HUDEP-2 (cell line): Measurements from ENCODE around the gene AP4B1.

Experiments used
- DNase-seq, 76 experiments: peaks; one replicate each; lab custom pipeline; 2025; ENCODE audit not compliant: unreplicated experiment in 76 of 76; lab: John Stamatoyannopoulos, UW

The AP4B1 gene

DNA sequence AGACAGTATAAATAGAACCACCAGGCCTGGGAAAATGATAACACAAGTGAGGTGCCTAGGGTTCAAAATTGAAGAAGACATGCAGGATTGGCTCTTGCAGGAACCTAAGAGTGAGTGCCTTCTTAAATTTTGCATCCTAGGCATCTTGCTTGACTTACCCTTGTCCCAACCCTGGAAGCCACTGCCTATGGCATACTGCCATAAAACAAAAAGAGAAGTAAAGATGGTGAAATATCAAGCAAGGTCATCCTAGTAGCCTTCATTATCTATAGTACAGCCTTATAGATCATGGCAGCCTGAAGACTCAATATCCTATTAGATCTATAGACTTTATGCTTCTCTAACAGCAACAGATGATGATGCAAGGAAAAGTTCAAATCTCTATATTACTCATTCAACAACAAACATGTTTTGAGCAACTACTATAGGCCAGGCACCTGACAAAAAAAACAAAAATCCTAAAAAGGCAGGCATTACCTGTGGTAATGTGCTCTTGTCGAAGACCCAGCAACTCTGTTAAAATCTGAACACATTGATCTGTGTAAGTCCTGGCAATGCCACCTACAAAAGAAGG lies 6.3 kb downstream of the AP4B1 start:
- no peak for DNase-seq

DNA sequence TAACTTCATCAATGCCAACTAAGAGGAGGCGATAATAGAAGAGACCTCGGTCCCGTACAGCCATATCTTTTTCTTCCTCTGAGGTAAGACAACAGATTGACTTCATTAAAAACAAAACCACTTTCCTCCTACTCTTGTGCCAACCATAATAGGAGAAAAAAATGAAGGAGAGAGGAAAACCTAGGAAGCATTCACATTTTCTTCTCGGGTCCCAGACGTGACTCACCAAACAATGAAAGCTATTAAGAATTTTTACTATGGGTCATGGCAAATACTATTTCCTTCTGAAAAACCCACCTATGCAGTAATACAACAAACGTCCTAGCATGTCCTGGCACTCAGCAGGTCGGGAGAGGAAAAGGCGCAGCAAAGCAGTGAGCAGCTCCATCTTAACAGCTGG lies 8.6 kb downstream of the AP4B1 start:
- no peak for DNase-seq

DNA sequence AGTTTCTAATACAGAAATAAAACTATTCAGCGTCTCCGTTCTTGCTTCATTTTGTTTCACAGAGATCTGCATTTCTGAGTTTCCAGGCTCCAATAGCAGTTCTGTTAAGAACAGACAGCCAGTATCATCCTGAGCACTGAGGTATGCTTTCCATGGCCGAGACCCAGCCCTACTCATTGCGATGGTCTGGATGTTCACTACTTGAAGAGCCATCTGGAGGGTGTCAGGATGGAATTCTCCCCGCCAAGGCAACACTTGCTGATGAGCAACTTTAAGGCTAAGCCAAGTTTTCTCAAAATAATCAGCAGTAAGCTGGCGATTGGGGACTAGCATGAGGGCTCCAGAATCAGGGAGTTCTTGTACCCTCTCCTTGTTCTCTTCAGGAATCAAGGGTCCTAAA lies 9.5 kb downstream of the AP4B1 start:
- no peak for DNase-seq

DNA sequence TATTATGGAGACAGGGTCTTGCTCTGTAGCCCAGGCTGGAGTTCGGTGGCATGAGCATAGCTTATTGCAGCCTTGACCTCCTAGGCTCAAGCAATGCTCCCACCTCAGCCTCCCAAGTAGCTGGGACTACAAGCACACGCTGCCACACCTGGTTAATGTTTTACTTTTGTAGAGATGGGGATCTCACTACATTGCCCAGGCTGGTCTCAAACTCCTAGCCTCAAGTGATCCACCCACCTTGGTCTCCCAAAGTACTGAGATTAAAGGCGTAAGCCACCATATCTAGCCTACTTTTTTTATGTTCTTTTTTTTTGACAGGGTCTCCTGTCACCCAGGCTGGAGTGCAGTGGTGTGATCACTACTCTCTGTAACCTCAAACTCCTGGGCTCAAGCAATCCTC lies 11.3 kb downstream of the AP4B1 start:
- DNase-seq, result no peak

DNA sequence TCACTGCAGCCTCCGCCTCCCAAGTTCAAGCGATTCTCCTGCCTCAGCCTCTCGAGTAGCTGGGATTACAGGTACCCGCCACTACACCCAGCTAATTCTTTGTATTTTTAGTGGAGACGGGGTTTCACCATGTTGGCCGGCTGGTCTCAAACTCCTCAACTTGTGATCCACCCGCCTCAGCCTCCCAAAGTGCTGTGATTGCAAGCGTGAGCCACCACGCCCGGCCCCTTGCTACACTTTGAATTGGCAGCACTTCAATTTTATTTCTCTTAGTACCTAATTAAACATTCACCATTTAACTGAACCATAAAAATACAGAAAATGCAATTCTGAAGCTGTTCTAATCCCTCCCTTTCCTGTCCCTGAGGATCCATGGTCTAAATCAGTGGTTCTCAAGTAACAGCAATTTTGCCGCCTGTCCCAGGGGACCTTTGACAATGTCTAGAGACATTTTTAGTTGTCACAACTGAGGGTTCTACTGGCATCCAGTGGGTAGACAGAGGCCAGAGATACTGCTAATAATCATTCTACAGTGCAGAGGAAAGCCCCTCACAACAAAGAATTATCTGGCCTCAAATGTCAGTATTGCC lies 12.9 kb downstream of the AP4B1 start:
- no peak for DNase-seq

DNA sequence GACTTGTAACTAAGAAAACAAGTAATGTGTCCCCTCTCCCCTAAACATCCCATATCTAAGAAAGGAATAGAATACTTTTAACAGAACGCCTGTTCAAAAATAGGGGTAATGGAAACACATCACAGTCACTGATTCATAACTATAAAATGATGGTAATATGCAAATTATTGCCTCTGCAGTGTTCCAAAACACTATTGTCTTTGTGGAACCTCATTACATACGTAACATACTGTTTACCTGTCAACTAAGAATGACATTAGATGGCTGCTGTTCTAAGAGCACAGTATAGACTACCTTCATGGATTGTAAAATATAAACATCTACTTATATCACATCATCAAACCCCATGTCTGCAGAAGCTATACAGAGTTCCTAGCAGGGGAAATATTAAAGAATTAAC lies 13.8 kb downstream of the AP4B1 start:
- no peak for DNase-seq

DNA sequence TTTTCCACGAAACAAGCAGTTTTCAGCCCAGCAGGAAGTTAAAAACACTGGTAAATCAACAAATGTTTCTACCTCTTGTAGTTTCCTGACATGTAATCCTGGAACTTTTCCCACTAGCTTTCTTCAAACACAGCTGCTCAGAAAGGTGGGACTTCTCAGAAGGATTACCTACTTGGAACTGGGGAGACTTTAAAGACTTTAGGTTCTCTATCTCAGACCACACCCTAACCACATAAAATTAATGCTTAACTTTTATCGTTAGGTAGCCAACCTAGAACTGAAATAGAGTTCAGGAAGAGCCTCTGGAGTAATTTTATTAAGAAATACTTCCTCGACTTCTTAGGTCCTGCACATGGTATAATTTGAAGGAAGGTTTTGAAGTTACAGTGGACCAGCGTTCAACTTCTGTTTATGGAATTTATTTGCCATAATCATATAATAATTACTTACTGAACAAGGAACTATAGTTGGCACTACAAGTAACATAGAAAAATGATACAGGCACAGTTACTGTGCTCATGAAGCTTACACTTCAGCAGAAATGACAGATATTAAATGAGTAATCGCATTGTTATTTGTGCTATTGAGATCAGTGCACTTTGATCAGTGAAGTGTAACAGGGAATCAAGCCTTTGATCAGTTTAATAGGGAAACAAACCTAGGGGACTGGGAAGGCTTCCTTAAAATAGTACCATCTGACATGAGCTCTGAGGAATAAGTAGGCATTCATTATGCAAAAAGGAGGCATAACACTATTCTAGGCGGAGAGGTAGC lies 17.0 kb downstream of the AP4B1 start, which contains the start of gene BCL2L15:
TSS of gene BCL2L15 (minus strand) at position 180 of the 774 bp plus-strand sequence. CDS start 206 bp downstream, outside the sequence.
- DNase-seq, result peak in 3 of 76 experiments; percentile 19 to 52 (median 20)

DNA sequence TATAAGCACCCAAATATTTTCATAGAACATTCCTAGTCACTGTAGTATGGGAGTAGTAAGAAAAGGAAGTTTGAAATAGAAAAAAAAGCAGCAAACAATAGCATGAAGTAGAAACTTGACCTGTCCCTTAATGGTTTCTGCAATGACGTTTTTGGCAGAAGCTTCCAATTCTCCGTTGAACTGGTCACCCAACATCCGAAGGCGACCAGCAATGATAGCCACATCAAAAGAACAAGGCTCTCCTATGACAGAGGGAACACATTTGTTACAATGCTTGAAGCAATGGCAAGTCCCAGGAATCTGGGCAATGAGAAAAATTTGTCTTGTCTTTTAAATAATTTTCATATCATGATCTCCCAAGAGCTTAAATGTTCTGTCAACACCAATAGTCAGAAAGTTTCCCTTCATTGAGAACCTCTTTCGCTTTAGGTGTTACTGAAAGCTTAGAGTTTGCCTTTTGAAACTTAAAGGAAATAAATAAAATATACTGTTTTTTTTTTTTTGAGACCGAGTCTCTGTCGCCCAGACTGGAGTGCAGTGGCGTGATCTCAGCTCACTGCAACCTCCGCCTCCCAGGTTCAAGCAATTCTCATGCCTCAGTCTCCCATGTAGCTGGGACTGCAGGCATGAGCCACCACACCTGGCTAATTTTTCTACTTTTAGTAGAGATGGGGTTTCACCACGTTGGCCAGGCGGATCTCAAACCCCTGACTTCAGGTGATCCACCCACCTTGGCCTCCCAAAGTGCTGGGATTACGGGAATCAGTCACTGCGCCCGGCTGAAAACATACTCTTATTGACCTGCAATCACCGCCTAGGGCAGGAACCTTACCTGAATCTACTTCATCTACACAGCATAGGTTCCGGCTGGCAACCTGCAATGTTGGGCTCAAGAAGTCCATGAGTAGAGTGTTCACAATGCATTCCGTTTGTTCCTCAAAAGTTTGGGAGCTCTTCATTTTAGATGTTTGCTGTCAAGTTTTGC lies 17.9 kb downstream of the AP4B1 start:
- no peak for DNase-seq

DNA sequence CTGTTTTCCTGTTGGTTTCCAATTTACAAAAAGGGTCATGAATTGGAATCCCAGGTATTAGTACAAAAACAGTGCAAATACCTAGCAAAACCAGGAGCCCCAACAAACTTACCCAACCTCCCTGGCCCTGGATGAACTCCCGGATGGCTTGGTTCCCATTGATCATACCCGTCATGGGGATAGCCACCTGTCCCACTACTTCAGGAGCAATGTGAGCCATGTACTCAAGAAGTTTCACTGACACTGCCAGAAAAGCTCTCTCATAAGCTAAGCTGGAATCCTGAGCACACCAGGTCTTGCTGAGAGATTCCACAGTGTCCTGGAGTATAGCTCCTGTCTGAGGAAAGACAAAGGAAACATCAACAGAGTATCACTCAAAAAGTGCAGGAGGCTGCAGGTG lies 22.9 kb downstream of the AP4B1 start:
- no peak for DNase-seq

DNA sequence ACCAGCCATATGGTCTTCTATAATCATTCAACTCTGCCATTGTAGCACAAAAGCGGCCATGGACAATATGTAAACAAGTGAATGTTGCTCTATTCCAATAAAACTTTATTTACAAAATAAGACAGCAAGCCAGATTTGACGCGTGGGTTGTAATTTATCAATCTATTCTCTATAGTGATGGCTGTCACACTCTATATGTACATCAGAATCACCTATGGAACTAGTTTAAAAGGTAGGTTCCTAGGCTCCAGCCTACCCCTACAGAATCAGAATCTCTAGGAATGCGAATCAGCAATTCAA lies 24.9 kb downstream of the AP4B1 start:
- no peak for DNase-seq

DNA sequence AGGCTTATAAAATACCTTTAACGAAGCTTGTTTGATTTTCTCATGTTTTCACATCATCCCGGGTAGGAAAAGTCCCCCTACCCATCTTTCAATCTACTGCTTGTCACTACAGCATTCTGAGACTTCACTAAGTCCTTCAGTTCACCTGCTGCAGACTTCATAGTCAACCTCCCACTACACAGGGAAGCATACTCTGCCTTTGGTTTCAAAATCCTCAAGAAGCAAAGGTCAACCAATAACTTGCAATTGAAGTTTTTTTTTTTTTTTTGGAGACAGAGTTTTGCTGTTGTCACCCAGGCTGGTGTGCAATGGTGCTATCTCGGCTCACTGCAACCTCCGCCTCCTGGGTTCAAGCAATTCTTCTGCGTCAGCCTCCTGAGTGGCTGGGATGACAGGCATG lies 28.4 kb downstream of the AP4B1 start:
- DNase-seq, result no peak

DNA sequence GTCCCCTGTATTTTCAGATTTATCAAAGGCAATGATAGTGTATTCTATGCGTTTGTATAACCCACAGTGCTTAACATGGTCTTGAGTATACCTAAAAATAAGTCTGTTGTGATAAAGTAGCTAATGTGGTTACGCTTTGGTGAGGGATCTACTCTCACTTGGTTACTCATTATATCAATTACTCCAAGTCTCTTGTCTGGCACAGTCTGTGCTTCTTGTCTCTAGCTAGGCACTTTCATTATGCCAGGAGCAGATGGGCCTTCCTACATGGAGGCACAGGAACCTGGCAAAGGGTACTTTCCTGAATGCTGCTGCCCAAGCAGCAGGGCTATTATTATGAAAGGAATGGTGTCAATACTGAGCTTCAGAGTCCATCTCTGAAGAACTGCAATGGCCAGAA lies 28.9 kb downstream of the AP4B1 start:
- no peak for DNase-seq

DNA sequence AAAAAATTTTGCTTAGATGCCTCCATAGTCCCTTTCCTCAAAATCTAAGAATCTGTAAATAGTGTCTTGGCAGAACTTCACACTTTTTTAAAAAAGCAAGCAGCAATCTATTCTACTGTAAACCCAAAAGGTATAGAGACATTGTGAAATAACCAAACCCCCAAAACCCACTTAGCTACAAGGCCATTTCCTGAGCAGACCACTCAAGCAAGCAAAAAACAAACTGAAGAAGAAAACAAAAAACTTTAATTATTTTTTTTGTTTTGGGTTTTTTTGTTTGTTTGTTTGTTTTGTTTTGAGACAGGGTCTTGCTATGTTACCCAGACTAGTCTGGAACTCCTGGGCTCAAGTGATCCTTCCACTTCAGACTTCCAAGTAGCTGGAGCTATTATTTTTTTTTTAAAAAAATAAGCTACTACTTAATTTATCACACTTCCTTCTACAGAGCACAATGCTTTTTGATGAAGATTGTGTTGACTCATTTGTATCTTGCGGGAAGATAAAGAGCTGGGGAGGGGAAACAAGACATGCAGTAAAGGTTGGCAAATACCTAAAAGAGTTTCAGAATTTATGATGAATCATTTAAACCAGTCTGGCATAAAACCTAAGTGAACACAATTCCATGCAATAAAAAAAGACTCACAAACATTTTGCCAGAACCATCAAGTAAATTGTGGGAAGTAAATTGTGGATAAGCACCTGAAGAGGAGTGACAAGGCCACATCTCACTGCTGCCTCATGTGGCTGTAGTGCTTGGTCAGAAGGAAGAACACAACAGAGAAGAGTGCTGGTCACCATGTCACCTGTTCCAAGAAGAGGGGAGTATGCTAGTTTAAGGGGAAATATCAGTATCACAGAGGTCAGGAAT lies 30.4 kb downstream of the AP4B1 start:
- DNase-seq, result peak in 36 of 76 experiments; percentile 1 to 67 (median 26)

DNA sequence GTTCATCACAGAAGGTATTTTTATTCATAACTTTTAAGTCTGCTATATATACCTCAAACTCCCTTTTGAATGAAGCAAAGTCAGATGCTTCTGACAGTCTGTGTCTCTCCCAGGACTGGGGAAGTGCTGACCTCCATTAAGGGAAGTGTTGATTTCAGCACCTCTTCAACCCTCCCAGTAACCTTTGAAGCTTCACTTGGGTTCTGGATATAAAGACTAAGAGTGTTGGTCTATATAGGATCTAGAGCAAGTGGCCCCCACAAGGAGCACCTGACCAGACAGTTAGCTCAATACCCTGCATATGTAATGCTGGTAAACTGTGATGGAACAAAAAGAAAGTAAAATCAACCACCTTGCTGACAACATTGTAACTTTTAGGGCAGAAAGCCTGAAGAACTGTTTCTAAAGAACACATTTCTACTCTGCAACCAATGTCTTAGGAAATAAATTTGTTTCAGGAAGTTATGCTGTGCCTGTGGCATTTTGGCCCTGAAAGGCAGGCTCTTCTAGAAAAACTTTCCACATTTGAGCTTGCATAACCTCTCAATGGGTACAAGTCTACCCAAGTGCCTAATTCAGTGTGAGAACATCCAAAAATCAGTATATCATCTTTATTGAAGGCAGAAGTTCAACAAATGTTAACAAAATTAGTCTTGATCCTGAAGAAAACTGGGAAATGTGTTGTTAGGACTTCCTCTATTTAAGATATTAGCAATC lies 32.2 kb downstream of the AP4B1 start:
- peak in 3 of 76 experiments; percentile 19 to 22 (median 20) for DNase-seq

DNA sequence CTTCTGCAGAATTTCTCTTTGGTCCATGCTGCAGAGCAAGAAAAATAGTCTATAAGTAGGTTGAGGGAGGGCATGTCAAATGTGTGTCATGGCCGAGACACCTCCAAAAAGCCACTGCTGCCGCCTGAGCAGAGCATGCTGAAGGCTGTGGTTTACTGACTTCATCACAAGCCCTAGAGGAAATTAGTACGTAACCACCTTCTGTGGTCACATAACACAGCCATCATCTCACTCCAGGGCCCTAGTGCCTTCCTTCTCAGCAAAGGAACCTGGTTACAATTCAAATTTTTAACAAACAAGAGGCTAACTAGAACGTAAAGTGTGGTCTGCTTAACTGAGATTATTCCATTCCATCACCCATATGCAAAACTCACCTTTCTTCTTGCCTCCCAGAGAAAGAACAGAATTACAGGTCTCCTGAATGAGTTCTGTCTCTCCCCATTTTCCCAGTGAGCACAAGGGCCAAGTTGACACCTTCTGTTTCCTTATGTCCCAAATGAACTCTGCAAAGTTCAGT lies 32.9 kb downstream of the AP4B1 start, which contains the start of gene PTPN22:
TSS of gene PTPN22 (minus strand) at position 116 of the 517 bp plus-strand sequence.
- DNase-seq, result peak in 31 of 76 experiments; percentile 1 to 72 (median 32)

DNA sequence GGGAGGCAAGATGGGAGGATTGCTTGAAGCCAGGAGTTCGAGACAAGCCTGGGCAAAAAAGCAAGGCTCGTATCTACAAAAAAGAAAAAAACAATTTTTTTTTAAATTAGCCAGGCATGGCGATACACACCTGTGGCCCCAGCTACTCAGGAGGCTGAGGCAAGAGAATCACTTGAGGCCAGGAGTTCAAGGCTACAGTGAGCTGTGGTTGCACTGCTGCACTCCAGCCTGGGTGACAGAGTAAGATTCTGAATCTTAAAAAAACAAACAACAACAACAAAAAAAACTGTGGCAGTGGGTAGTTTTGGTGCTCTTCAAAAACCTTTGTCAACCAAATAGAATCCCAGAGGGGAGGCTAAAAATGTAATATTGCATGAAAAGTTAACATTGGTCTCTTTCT lies 33.8 kb downstream of the AP4B1 start:
- no peak for DNase-seq

DNA sequence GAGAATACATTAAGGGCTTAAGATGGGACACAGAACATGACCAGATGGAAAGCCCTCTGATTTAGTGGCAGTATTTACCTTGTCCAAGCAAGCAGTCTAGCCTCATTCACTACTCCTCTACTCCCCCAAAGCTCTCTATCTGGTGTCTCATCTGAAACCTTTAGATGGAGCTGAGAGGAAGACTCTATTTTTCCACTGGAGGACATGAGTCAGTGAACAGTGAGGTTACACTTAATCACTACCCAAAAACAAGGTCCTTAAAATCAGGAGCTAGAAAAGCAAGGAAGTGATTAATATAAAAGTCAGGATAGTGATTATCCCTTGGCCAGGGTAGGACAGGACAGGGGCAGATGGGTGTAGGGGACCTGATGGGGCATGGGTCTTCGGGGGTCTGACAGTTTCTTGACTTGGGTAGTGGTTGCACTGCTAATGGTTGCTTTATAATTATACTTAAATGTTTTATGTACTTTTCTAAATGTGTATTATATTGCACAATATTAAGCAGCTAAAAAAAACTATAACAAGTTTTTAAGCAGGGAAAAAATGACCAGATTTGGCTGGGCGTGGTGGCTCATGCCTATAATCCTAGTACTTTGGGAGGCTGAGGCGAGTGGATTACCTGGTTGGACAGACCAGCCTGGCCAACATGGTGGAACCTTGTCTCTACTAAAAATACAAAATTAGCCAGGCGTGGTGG lies 36.1 kb downstream of the AP4B1 start:
- DNase-seq, result peak in 8 of 76 experiments; percentile 8 to 42 (median 15)

DNA sequence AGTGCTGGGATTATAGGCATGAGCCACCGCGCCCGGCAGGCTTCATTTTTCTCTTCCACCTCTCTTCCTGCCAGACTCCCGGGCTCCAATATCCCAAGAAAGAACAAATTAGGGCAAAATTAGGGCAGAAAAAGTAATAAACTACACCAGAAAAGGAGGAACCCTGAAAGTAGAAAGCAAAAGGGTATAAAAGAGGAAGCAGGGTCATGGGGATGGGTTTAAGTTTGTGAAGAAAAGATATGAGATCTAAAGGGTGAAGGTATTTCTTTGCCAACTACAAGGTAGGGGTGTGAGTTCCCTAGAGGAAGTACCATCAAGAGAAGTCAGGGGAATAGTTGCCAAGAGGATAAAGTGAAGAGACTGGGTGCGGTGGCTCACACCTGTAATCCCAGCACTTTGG lies 43.0 kb downstream of the AP4B1 start:
- DNase-seq, result no peak
